BJ (cell line): Measurements from ENCODE around the gene ARSI. TPM values are rescaled to one million over a fixed set of nuclear protein-coding genes. Genes with fewer than 3 reads are reported as not detected.

Experiments used
- CTCF ChIA-PET: fragments of 350-600 bp; formaldehyde crosslinking; extraction: SDS; loops from one replicate; lab custom pipeline; 2021; ENCODE audit warnings: antibody characterized with exemption, inconsistent platforms; lab: Yijun Ruan, JAX
- POLR2A ChIA-PET: fragments of 300-600 bp; sonication (Branson Sonifier 250); formaldehyde crosslinking; extraction: SDS; loops from one replicate; lab custom pipeline; 2021; ENCODE audit warnings: antibody characterized with exemption; lab: Charles Lee
- DNase-seq: peaks from one replicate; pipeline ENCODE4 v3.0.0-alpha.2; 2011; ENCODE audit warnings: low read depth
- H3K27me3 ChIP-seq: 2 replicates; pipeline ENCODE4 v1.6.0; 2011; ENCODE audit warnings: low read length; ENCODE audit not compliant: control insufficient read depth, insufficient read depth
- H3K36me3 ChIP-seq: 2 replicates; pipeline ENCODE4 v1.5.1; 2011; ENCODE audit warnings: low read length; ENCODE audit not compliant: control insufficient read depth, insufficient read depth
- H3K4me3 ChIP-seq: 2 replicates; pipeline ENCODE4 v1.5.1; 2011; ENCODE audit warnings: low read depth, mild to moderate bottlenecking, control low read depth, low read length
- CTCF ChIP-seq: IDR thresholded peaks from 2 replicates; pipeline ENCODE4 v1.5.1; 2011; ENCODE audit warnings: low read depth, mild to moderate bottlenecking, control low read depth, inconsistent platforms, low read length, moderate library complexity; ENCODE audit not compliant: insufficient read depth
- polyA plus RNA-seq: library from polyadenylated mRNA; depleted of rRNA; stranded (reverse); fragments of >200 nt; gene quantifications from 2 replicates; pipeline ENCODE4 v1.2.3, GENCODE V29; 2011

Gene ARSI
- polyA plus RNA-seq, 1 experiment = 9.8 TPM

- H3K4me3 ChIP-seq = no peak overlapping the region
- POLR2A ChIA-PET = interaction anchor here (0.6 kb wide), 1 partner anchor 35 kb away, joined by 3 read pairs; no protein-coding TSS in a partner anchor
- no peaks in the 10 kb centered on the region for H3K36me3 ChIP-seq
- no peak for DNase-seq
- CTCF ChIA-PET = interaction anchor here (7.2 kb wide), 1 partner anchor 73 kb away, joined by 122 read pairs; no protein-coding TSS in a partner anchor
- no peak for TF ChIP-seq CTCF
- no peaks in the 10 kb centered on the region for H3K27me3 ChIP-seq
These were observed 44.3 kb upstream of the ARSI start for GRCh38 chr5:150347003-150347402.

GRCh38 chr5:150346592-150346991 lies 43.9 kb upstream of the ARSI start:
- ChIA-PET CTCF (interaction anchor here (7.2 kb wide), 1 partner anchor 73 kb away, joined by 122 read pairs; no protein-coding TSS in a partner anchor), POLR2A (interaction anchor here (0.6 kb wide), 1 partner anchor 35 kb away, joined by 3 read pairs; no protein-coding TSS in a partner anchor)
- no peak for DNase-seq
- no peak for TF ChIP-seq CTCF
- Histone ChIP-seq H3K4me3 (no peak overlapping the region), H3K27me3 (no peaks in the 10 kb centered on the region), H3K36me3 (no peaks in the 10 kb centered on the region)

GRCh38 chr5:150345716-150346115 lies 43.0 kb upstream of the ARSI start:
- CTCF ChIA-PET = no interaction called here
- no peak overlapping the region for H3K4me3 ChIP-seq
- no peak for DNase-seq
- no peaks in the 10 kb centered on the region for H3K27me3 ChIP-seq
- no peaks in the 10 kb centered on the region for H3K36me3 ChIP-seq
- POLR2A ChIA-PET = no interaction called here
- no peak for TF ChIP-seq CTCF

- Histone ChIP-seq H3K4me3 (no peak overlapping the region), H3K27me3 (no peaks in the 10 kb centered on the region), H3K36me3 (no peaks in the 10 kb centered on the region)
- ChIA-PET CTCF (no interaction called here), POLR2A (interaction anchor here (0.6 kb wide), 1 partner anchor 42 kb away, joined by 3 read pairs; the partner anchor contains the start of gene ARSI)
- DNase-seq = no peak
- no peak for TF ChIP-seq CTCF
These were observed 41.4 kb upstream of the ARSI start for GRCh38 chr5:150343994-150344631.

- no peak for TF ChIP-seq CTCF
- DNase-seq = no peak
- H3K27me3 ChIP-seq = no peaks in the 10 kb centered on the region
- H3K4me3 ChIP-seq = no peak overlapping the region
- ChIA-PET CTCF (interaction anchor here (1.3 kb wide), 1 partner anchor 18 kb away, joined by 3 read pairs; no protein-coding TSS in a partner anchor), POLR2A (no interaction called here)
- no peaks in the 10 kb centered on the region for H3K36me3 ChIP-seq
These were observed 39.9 kb upstream of the ARSI start for GRCh38 chr5:150342583-150342982.
